Type B pancreatic cell (in vitro differentiated cells): ENCODE data around the gene WDR27. TPM values are rescaled to one million over a fixed set of nuclear protein-coding genes. Genes with fewer than 3 reads are reported as not detected.

Experiments used
- DNase-seq: peaks from one replicate; pipeline ENCODE4 v3.0.0; 2021; ENCODE audit warnings: mixed read lengths; ENCODE audit not compliant: unreplicated experiment; ENCODE audit errors: extremely low spot score
- H3K27ac Mint-ChIP-seq: 2 replicates; pipeline ENCODE4 v1.8.0; 2021; ENCODE audit warnings: mild to moderate bottlenecking, mixed read lengths
- H3K27me3 Mint-ChIP-seq: 2 replicates; pipeline ENCODE4 v1.8.0; 2021; ENCODE audit warnings: mixed read lengths
- H3K36me3 Mint-ChIP-seq: 2 replicates; pipeline ENCODE4 v1.8.0; 2021; ENCODE audit warnings: mixed read lengths
- H3K4me1 Mint-ChIP-seq: one replicate; pipeline ENCODE4 v1.8.0; 2021; ENCODE audit warnings: mixed read lengths; ENCODE audit not compliant: unreplicated experiment
- H3K4me3 Mint-ChIP-seq: 2 replicates; pipeline ENCODE4 v1.8.0; 2021; ENCODE audit warnings: mild to moderate bottlenecking, mixed read lengths
- H3K9me3 Mint-ChIP-seq: 2 replicates; pipeline ENCODE4 v1.8.0; 2021; ENCODE audit warnings: mixed read lengths
- CTCF ChIP-seq: fragments of 200-600 bp; sonication (generic); conservative IDR thresholded peaks from 2 replicates; pipeline ENCODE4 v1.5.0; 2021; ENCODE audit warnings: antibody characterized with exemption, mild to moderate bottlenecking
- total RNA-seq: library from RNA; stranded (reverse); gene quantifications from 2 replicates; pipeline ENCODE4 v1.2.1, GENCODE V29; 2021; ENCODE audit warnings: low replicate concordance

Gene WDR27
- total RNA-seq, 1 donor from 2014 or later, result 112 TPM

- Mint-ChIP-seq H3K9me3 (no peaks in the 10 kb centered on the region), H3K4me3 (no peak overlapping the region)
These were observed 248.8 kb downstream of the WDR27 start for GRCh38 chr6:169452869-169453620.

GRCh38 chr6:169452117-169452868, 249.5 kb downstream of the WDR27 start:
- H3K4me1 Mint-ChIP-seq, result peaks cover 30% of the 10 kb centered on the region
- H3K27me3 Mint-ChIP-seq, result no peaks in the 10 kb centered on the region
- no peak for TF ChIP-seq CTCF
- no peaks in the 10 kb centered on the region for H3K36me3 Mint-ChIP-seq
- no peak overlapping the region for H3K27ac Mint-ChIP-seq
- DNase-seq, result no peak
- H3K4me3 Mint-ChIP-seq, result no peak overlapping the region
- no peaks in the 10 kb centered on the region for H3K9me3 Mint-ChIP-seq

More at GRCh38 chr6:169452869-169453620, 248.8 kb downstream of the WDR27 start:
- no peak for TF ChIP-seq CTCF
- Mint-ChIP-seq H3K36me3 (no peaks in the 10 kb centered on the region), H3K27me3 (no peaks in the 10 kb centered on the region), H3K27ac (no peak overlapping the region), H3K4me1 (peaks cover 30% of the 10 kb centered on the region)
- no peak for DNase-seq

- TF ChIP-seq CTCF, result no peak
- no peak overlapping the region for H3K4me3 Mint-ChIP-seq
- H3K9me3 Mint-ChIP-seq, result no peaks in the 10 kb centered on the region
- peaks cover 30% of the 10 kb centered on the region for H3K4me1 Mint-ChIP-seq
- H3K27ac Mint-ChIP-seq, result no peak overlapping the region
- H3K36me3 Mint-ChIP-seq, result no peaks in the 10 kb centered on the region
- no peak for DNase-seq
- no peaks in the 10 kb centered on the region for H3K27me3 Mint-ChIP-seq
These were observed 250.6 kb downstream of the WDR27 start for GRCh38 chr6:169451065-169451838.

GRCh38 chr6:169450097-169450496, 251.7 kb downstream of the WDR27 start:
- DNase-seq, result no peak
- no peak for TF ChIP-seq CTCF
- no peaks in the 10 kb centered on the region for H3K27me3 Mint-ChIP-seq
- H3K4me1 Mint-ChIP-seq, result peaks cover 30% of the 10 kb centered on the region
- no peaks in the 10 kb centered on the region for H3K9me3 Mint-ChIP-seq
- H3K4me3 Mint-ChIP-seq, result no peak overlapping the region
- no peaks in the 10 kb centered on the region for H3K36me3 Mint-ChIP-seq
- H3K27ac Mint-ChIP-seq, result no peak overlapping the region

GRCh38 chr6:169449221-169449620, 252.6 kb downstream of the WDR27 start:
- H3K27ac Mint-ChIP-seq, result no peak overlapping the region
- no peaks in the 10 kb centered on the region for H3K9me3 Mint-ChIP-seq
- no peak for TF ChIP-seq CTCF
- H3K36me3 Mint-ChIP-seq, result no peaks in the 10 kb centered on the region
- peaks cover 26% of the 10 kb centered on the region for H3K4me1 Mint-ChIP-seq
- H3K27me3 Mint-ChIP-seq, result no peaks in the 10 kb centered on the region
- no peak for DNase-seq
- no peak overlapping the region for H3K4me3 Mint-ChIP-seq
